Hepatocyte (in vitro differentiated cells): ENCODE results near the gene SORCS3. TPM values are rescaled to one million over a fixed set of nuclear protein-coding genes. Genes with fewer than 3 reads are reported as not detected.

Experiments
- DNase-seq: peaks from one replicate; pipeline ENCODE4 v3.0.0-alpha.2; 2016; ENCODE audit warnings: low spot score
- H2AFZ ChIP-seq: fragments of 200-600 bp; sonication (generic); 2 replicates; pipeline ENCODE4 v1.6.0; 2016; ENCODE audit warnings: antibody characterized with exemption, mild to moderate bottlenecking
- H3K27ac ChIP-seq: fragments of 200-600 bp; sonication (generic); 2 replicates; pipeline ENCODE4 v1.5.1; 2016; ENCODE audit warnings: mild to moderate bottlenecking
- H3K27me3 ChIP-seq: fragments of 200-600 bp; sonication (generic); 2 replicates; pipeline ENCODE4 v1.6.1; 2016
- H3K36me3 ChIP-seq: fragments of 200-600 bp; sonication (generic); replicated peaks from 2 replicates; pipeline ENCODE4 v1.5.1; 2016; ENCODE audit warnings: low read depth; ENCODE audit not compliant: insufficient read depth
- H3K4me1 ChIP-seq: fragments of 200-600 bp; sonication (generic); 2 replicates; pipeline ENCODE4 v1.5.1; 2016; ENCODE audit warnings: mild to moderate bottlenecking, moderate library complexity; ENCODE audit not compliant: insufficient read depth
- H3K4me2 ChIP-seq: fragments of 200-600 bp; sonication (generic); 2 replicates; pipeline ENCODE4 v1.6.0; 2016
- H3K4me3 ChIP-seq: fragments of 200-600 bp; sonication (generic); 2 replicates; pipeline ENCODE4 v1.5.1; 2016; ENCODE audit warnings: mild to moderate bottlenecking
- H3K79me2 ChIP-seq: fragments of 200-600 bp; sonication (generic); 2 replicates; pipeline ENCODE4 v1.6.0; 2017; ENCODE audit warnings: mild to moderate bottlenecking
- H3K9me2 ChIP-seq: fragments of 200-600 bp; sonication (generic); replicated peaks from 2 replicates; pipeline ENCODE4 v1.6.0; 2017; ENCODE audit warnings: mild to moderate bottlenecking; ENCODE audit not compliant: insufficient read depth
- H3K9me3 ChIP-seq: fragments of 200-600 bp; sonication (generic); 2 replicates; pipeline ENCODE4 v1.5.1; 2016; ENCODE audit warnings: low read depth, mild to moderate bottlenecking
- H4K20me1 ChIP-seq: fragments of 200-600 bp; sonication (generic); 2 replicates; pipeline ENCODE4 v1.6.0; 2016; ENCODE audit warnings: mild to moderate bottlenecking; ENCODE audit not compliant: insufficient read depth, poor library complexity, severe bottlenecking
- EZH2 ChIP-seq: fragments of 200-600 bp; sonication (generic); IDR thresholded peaks from 2 replicates; pipeline ENCODE4 v1.6.1; 2016; ENCODE audit warnings: antibody characterized with exemption, mild to moderate bottlenecking, borderline replicate concordance
- EZH2phosphoT487 ChIP-seq: fragments of 200-600 bp; sonication (generic); IDR thresholded peaks from one replicate; pipeline ENCODE4 v1.6.1; 2018; ENCODE audit warnings: antibody characterized with exemption, mild to moderate bottlenecking, low read depth, moderate library complexity; ENCODE audit not compliant: unreplicated experiment, severe bottlenecking
- WGBS: methylation state at CpG from one replicate; pipeline ENCODE4 v1.1.6; 2016; ENCODE audit warnings: low lambda C conversion rate; ENCODE audit errors: missing lambda C conversion rate; 5-methylcytosine and 5-hydroxymethylcytosine counted together
- polyA plus RNA-seq: library from polyadenylated mRNA; unstranded; fragments of >200 nt; fragmentation: Nextera tagmentation; extraction: Ambion mirVana; gene quantifications from 2 replicates; pipeline ENCODE4 v1.2.1, GENCODE V29; 2016
- total RNA-seq: library from RNA; depleted of rRNA; stranded (reverse); fragments of >200 nt; gene quantifications from 2 replicates; pipeline ENCODE4 v1.2.3, GENCODE V29; 2014
- TF ChIP-seq, protein P1 (sequence below): fragments of 200-600 bp; sonication (generic); IDR thresholded peaks from 2 replicates; pipeline ENCODE4 v1.5.1; 2016; ENCODE audit warnings: antibody characterized with exemption, mild to moderate bottlenecking; ENCODE audit not compliant: poor library complexity

The SORCS3 gene
- total and polyA plus RNA-seq, 2 experiments from 2014 or later, result 0.59 to 0.80 TPM

GRCh38 chr10:104657036-104657435 is 15.9 kb downstream of the SORCS3 start:
- no peaks in the 10 kb centered on the region for H3K79me2 ChIP-seq
- no peak overlapping the region for H3K27ac ChIP-seq
- H3K36me3 ChIP-seq, result no peaks in the 10 kb centered on the region
- no peak overlapping the region for H3K4me2 ChIP-seq
- H3K27me3 ChIP-seq, result peaks cover 8% of the 10 kb centered on the region
- H2AFZ ChIP-seq, result no peak overlapping the region
- H4K20me1 ChIP-seq, result no peaks in the 10 kb centered on the region
- no peaks in the 10 kb centered on the region for H3K4me1 ChIP-seq
- WGBS, result 86% methylated on average over 3 of the region's 3 CpGs
- H3K9me2 ChIP-seq, result no peaks in the 10 kb centered on the region
- H3K4me3 ChIP-seq, result no peak overlapping the region
- TF ChIP-seq EZH2phosphoT487 (no peak), EZH2 (no peak)
- TF ChIP-seq, protein P1, sequence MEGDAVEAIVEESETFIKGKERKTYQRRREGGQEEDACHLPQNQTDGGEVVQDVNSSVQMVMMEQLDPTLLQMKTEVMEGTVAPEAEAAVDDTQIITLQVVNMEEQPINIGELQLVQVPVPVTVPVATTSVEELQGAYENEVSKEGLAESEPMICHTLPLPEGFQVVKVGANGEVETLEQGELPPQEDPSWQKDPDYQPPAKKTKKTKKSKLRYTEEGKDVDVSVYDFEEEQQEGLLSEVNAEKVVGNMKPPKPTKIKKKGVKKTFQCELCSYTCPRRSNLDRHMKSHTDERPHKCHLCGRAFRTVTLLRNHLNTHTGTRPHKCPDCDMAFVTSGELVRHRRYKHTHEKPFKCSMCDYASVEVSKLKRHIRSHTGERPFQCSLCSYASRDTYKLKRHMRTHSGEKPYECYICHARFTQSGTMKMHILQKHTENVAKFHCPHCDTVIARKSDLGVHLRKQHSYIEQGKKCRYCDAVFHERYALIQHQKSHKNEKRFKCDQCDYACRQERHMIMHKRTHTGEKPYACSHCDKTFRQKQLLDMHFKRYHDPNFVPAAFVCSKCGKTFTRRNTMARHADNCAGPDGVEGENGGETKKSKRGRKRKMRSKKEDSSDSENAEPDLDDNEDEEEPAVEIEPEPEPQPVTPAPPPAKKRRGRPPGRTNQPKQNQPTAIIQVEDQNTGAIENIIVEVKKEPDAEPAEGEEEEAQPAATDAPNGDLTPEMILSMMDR, result no peak
- no peaks in the 10 kb centered on the region for H3K9me3 ChIP-seq
- no peak for DNase-seq

DNA sequence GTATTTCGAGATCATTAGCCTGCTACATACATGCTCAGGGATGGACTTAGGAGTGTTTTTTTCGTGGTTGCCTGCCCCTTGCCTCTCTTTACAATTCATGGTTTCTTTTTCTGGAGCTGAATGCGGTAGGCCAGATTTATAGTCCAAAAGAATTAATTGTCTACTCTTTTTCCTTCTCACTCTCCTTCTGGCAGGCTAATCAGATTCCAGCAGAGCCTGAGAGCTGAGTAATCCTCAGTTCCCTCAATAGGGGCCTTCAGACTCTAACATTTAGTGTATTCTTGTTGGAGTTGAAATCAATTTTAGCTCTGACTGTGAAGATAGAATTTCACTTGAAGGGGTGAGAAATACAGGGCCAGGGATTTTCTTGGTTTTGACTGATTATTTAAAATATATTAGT is 16.4 kb downstream of the SORCS3 start:
- Histone ChIP-seq H3K27ac (no peak overlapping the region), H3K4me1 (no peaks in the 10 kb centered on the region), H3K9me3 (no peaks in the 10 kb centered on the region), H4K20me1 (no peaks in the 10 kb centered on the region), H3K79me2 (no peaks in the 10 kb centered on the region), H3K9me2 (no peaks in the 10 kb centered on the region), H3K36me3 (no peaks in the 10 kb centered on the region), H3K4me3 (no peak overlapping the region), H2AFZ (no peak overlapping the region), H3K4me2 (no peak overlapping the region), H3K27me3 (peaks cover 8% of the 10 kb centered on the region)
- DNase-seq, result no peak
- 73% methylated on average over 3 of the region's 3 CpGs for WGBS
- TF ChIP-seq EZH2phosphoT487, result no peak
- TF ChIP-seq EZH2, result no peak
- TF ChIP-seq, protein P1, result no peak

DNA sequence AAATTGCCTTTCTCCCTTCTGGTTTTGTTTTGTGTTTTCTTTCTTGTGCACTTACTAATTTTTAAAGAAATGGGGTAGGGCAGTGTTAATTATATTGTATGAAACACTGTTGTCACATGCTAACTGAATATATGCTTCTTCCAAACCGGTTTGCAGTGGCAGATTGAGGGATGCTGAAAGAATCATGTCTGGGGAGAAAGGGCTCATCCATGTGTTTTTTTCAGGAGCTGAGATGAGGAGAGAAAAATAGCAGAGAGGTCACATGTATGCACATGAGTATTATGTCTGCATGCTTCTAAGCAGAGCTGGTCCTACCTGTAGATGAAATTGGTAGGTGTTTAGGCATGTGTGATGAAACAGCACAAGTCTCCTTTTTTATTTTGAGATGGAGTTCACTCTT is 17.0 kb downstream of the SORCS3 start:
- TF ChIP-seq, protein P1, result no peak
- TF ChIP-seq EZH2phosphoT487, result no peak
- Histone ChIP-seq H3K36me3 (no peaks in the 10 kb centered on the region), H3K4me1 (no peaks in the 10 kb centered on the region), H3K79me2 (no peaks in the 10 kb centered on the region), H4K20me1 (no peaks in the 10 kb centered on the region), H3K9me3 (no peaks in the 10 kb centered on the region), H3K4me2 (no peak overlapping the region), H3K27ac (no peak overlapping the region), H3K4me3 (no peak overlapping the region), H3K27me3 (peaks cover 8% of the 10 kb centered on the region), H3K9me2 (no peaks in the 10 kb centered on the region), H2AFZ (no peak overlapping the region)
- DNase-seq, result no peak
- 82% methylated on average over 1 of the region's 1 CpG for WGBS

GRCh38 chr10:104659809-104660208 is 18.7 kb downstream of the SORCS3 start:
- H3K27me3 ChIP-seq, result peaks cover 8% of the 10 kb centered on the region
- no peaks in the 10 kb centered on the region for H3K9me3 ChIP-seq
- no peak overlapping the region for H2AFZ ChIP-seq
- no peak overlapping the region for H3K4me3 ChIP-seq
- no peaks in the 10 kb centered on the region for H3K9me2 ChIP-seq
- DNase-seq, result no peak
- H4K20me1 ChIP-seq, result no peaks in the 10 kb centered on the region
- H3K4me1 ChIP-seq, result no peaks in the 10 kb centered on the region
- H3K4me2 ChIP-seq, result no peak overlapping the region
- H3K27ac ChIP-seq, result no peak overlapping the region
- TF ChIP-seq EZH2phosphoT487 (no peak), EZH2 (no peak)
- TF ChIP-seq, protein P1, result no peak
- H3K79me2 ChIP-seq, result no peaks in the 10 kb centered on the region
- no peaks in the 10 kb centered on the region for H3K36me3 ChIP-seq
- 52% methylated on average over 4 of the region's 4 CpGs for WGBS
